Spinal cord (tissue), 10 donors: ENCODE results near the gene CDC42BPA. TPM values are rescaled to one million over a fixed set of nuclear protein-coding genes. Genes with fewer than 3 reads are reported as not detected.

Experiments
- DNase-seq, 6 donors: peaks; one replicate each; pipeline versions ENCODE4 v3.0.0 to v3.0.0-alpha.2; 2013 to 2015; ENCODE audit warnings: low spot score in 6 of 6, low read depth in 4 of 6
- H3K27ac ChIP-seq: one replicate; pipeline ENCODE4 v1.5.1; 2013; ENCODE audit warnings: low read depth, low read length, control low read depth
- H3K27me3 ChIP-seq: one replicate; pipeline ENCODE4 v1.6.1; 2013; ENCODE audit warnings: low read length; ENCODE audit not compliant: control insufficient read depth, insufficient read depth
- H3K36me3 ChIP-seq: one replicate; pipeline ENCODE4 v1.6.1; 2013; ENCODE audit warnings: low read length; ENCODE audit not compliant: control insufficient read depth, insufficient read depth
- H3K4me1 ChIP-seq: one replicate; pipeline ENCODE4 v1.6.1; 2013; ENCODE audit warnings: low read length; ENCODE audit not compliant: control insufficient read depth, insufficient read depth
- H3K4me3 ChIP-seq: one replicate; pipeline ENCODE4 v1.5.1; 2013; ENCODE audit warnings: low read depth, low read length, control low read depth
- H3K9me3 ChIP-seq: one replicate; pipeline ENCODE4 v1.6.1; 2013; ENCODE audit warnings: low read length; ENCODE audit not compliant: control insufficient read depth, insufficient read depth
- WGBS: methylation state at CpG from one replicate; pipeline ENCODE4 v1.1.5; 2013; ENCODE audit warnings: missing lambda C conversion rate; ENCODE audit not compliant: insufficient coverage; 5-methylcytosine and 5-hydroxymethylcytosine counted together
- polyA plus RNA-seq, 2 donors: library from polyadenylated mRNA; unstranded; fragments of 120-200 nt; gene quantifications; one replicate each; pipeline ENCODE4 v1.2.1, GENCODE V29; 2013; ENCODE audit not compliant: insufficient read length in 2 of 2
- total RNA-seq, 2 donors: library from RNA; depleted of rRNA in 1 of 2; stranded (reverse); fragments of 120-200 nt in 1 of 2; fragments of >200 nt in 1 of 2; gene quantifications; one replicate each; pipeline versions ENCODE4 v1.2.3 to v1.2.4, GENCODE V29; 2013 to 2014
- donor health status: healthy.

Gene CDC42BPA
- total and polyA plus RNA-seq, 4 donors, result 44.5 to 129 (median 55.0) TPM

DNA sequence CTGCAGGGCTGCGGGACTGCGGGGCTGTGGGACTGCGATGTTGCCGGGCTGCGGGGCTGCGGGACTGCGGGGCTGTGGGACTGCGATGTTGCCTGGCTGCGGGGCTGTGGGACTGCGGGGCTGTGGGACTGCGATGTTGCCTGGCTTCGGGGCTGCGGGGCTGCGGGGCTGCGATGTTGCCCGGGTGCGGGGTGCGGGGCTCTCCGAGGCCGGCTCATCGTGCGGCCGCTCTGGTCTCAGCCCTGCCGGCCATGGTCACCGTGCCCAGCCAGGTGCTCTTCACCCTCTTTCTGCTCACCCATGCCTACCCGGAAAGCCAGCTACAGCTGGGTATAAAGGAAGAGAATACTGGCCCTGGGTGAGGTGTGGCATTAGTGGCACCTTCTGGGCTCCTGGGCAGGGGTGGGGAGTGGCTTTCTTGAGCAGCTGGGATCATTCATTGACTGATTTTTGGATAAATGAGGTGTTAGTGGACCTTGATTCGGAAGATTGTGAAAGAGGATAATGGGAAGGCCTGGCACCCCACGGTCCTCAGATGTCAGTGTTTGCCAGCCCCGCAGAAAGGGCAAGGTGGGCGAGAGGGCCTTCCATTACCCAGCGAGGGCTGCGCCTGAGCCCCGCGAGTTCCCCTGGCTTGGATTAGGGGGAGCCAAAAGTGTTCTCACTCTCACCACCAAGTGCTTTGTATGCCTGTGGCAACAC is 341.9 kb downstream of the CDC42BPA start:
- H3K36me3 ChIP-seq, result peaks cover 44% of the 10 kb centered on the region
- no peak overlapping the region for H3K4me3 ChIP-seq
- 90% methylated on average over 32 of the region's 34 CpGs for WGBS
- no peaks in the 10 kb centered on the region for H3K27me3 ChIP-seq
- H3K27ac ChIP-seq, result no peak overlapping the region
- peaks cover 58% of the 10 kb centered on the region for H3K4me1 ChIP-seq
- H3K9me3 ChIP-seq, result peaks cover 2% of the 10 kb centered on the region
- DNase-seq, result no peak

DNA sequence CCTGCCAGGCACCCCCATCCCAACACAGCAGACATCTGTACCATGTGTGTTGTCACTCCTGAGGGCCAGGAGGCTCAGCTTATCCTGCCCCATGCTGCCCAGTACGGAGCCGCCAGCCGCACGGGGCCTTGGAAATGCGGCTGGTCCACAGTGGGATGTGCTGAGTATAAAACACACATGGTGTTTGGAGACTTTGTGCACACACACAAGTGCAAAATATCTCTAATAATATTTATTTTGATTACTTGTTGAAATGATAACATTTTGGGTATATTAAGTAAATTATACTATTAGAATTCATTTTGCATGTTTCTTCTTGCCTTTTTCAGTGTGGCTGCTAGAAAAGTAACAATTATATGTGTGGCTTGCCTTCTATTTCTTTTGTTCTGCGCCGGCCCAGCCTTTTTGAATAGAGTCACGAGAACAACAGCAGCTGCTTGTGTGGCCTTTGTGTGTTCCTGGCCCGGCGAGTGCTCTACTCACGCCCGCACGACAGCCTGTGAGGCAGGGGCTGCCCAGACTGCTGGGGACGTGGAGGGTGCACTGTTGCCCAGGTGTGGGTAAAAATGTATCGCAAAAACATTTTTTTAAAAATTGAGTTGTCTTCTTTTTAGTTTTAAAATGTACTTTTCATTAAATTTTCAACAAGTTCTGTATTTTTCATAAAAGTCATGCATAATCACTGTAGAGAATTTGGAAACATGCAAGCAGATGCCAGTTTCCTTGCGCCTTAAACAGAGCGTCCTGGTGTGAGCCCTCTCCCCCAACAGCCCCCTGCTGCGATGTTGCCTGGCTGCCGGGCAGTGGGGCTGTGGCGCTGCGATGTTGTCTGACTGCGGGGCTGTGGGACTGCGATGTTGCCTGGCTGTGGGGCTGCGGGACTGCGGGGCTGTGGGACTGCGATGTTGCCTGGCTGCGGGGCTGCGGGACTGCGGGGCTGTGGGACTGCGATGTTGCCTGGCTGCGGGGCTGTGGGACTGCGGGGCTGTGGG is 342.7 kb downstream of the CDC42BPA start:
- DNase-seq, result peak in 3 of 6 donors; percentile 29 to 79 (median 70)
- no peak overlapping the region for H3K4me3 ChIP-seq
- peaks cover 38% of the 10 kb centered on the region for H3K36me3 ChIP-seq
- H3K4me1 ChIP-seq, result peaks cover 50% of the 10 kb centered on the region
- no peak overlapping the region for H3K27ac ChIP-seq
- H3K27me3 ChIP-seq, result no peaks in the 10 kb centered on the region
- 21% methylated on average over 19 of the region's 32 CpGs for WGBS
- peaks cover 2% of the 10 kb centered on the region for H3K9me3 ChIP-seq

DNA sequence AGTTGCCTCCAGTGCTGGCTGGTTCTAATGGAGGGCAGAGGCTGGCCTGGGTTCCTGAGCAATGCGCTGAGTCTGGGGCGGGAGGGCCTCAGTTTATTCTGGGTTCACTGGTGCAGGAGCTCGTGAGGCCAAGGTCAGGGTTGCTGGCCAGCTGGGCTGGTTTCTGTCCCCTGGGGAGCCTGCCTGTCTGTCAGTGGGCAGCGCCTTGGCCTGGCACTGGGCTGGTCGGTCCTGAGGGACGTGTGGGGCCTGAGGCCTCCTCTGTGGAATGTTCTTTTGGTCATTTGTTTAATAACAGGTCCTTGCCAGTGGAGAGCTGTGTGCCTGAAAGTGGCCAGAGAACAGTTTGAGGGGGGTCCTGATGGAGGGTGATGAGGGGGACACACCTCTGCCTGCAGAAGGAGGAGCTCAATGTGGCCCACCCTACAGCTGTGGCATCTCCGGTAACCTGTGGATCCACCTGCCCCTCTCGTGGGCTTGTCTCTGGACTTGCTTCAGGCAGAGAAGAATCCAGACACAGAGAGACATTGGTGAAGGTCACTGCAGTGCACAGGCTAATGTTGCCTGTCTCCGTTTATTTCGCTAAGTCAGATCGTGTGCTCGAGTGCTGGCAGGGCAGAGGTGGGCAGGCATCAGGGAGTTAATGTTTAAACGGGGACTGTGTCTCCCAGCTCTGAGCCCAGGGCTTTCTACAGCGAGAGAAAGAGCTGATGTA is 343.6 kb downstream of the CDC42BPA start:
- peak overlapping the region; percentile 3 for H3K27ac ChIP-seq
- no peaks in the 10 kb centered on the region for H3K27me3 ChIP-seq
- H3K4me1 ChIP-seq, result peaks cover 42% of the 10 kb centered on the region
- H3K4me3 ChIP-seq, result no peak overlapping the region
- peaks cover 2% of the 10 kb centered on the region for H3K9me3 ChIP-seq
- DNase-seq, result no peak
- 65% methylated on average over 12 of the region's 14 CpGs for WGBS
- H3K36me3 ChIP-seq, result peaks cover 32% of the 10 kb centered on the region

DNA sequence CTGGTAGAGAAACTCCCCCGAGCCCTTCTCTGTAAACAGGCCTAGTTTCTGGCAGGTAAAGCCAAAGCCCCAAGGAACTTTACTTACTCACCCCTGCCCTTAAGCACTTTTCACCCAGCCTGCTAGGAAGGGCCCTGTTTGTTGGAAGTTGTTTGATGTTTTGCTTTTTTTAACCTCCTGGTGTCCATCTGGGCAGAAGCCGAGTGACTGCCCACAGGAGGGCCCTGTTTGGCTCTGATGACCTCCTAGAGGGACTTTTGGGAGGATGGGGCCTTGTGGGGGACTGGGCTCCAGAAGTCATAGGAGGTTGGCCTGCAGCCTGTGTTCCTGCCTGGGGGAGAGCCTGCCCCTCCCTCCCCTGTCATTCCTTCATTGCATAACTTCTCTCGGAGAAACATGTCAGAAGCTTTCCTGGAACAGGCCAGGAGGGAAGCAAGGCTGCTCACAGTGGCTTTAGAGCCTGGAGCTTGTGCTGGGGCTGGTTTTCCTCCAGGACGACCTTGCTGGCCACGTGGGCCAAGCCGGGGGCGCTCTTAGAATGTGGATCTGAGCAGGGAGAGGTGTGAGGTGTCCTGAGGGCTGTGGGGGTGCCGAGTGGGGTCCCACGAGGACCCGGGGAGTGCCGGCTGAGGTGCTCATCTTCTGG is 344.3 kb downstream of the CDC42BPA start:
- Histone ChIP-seq H3K27me3 (no peaks in the 10 kb centered on the region), H3K4me3 (no peak overlapping the region), H3K27ac (peak overlapping the region; percentile 3), H3K36me3 (peaks cover 26% of the 10 kb centered on the region), H3K9me3 (peaks cover 2% of the 10 kb centered on the region), H3K4me1 (peaks cover 36% of the 10 kb centered on the region)
- WGBS, result 90% methylated on average over 10 of the region's 11 CpGs
- DNase-seq, result peak in 1 of 6 donors; percentile 52

DNA sequence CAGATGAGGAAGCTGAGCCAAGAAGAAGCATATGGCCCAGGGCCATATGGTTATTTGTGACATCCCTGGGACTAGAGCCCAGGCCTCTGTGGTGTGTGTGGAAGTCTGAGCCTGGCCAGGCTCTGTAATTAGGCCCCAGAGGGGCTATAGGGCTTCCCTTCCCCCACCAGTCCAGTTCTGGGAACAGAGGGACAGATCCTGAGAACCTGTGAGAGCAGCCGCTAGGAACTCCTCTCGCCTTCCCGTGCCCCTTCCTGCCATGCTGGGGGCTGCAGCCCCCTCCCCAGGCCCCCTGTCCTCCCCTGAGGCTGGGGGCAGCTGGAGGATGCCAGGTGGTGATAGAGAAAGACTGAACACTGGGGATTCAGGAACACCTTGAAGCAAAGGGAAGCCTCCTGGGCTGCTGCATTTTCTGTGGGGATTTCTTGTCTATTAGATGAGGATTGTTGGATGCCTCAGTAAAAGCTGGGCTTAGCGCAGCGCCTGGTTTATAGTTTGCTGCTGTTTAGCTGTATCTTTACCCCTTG is 344.9 kb downstream of the CDC42BPA start:
- DNase-seq, result peak in 1 of 6 donors; percentile 60
- Histone ChIP-seq H3K4me3 (no peak overlapping the region), H3K4me1 (peaks cover 36% of the 10 kb centered on the region), H3K27ac (no peak overlapping the region), H3K9me3 (peaks cover 2% of the 10 kb centered on the region), H3K36me3 (peaks cover 21% of the 10 kb centered on the region), H3K27me3 (no peaks in the 10 kb centered on the region)
- WGBS, result no CpG with 5 or more reads among the region's 5 CpGs

DNA sequence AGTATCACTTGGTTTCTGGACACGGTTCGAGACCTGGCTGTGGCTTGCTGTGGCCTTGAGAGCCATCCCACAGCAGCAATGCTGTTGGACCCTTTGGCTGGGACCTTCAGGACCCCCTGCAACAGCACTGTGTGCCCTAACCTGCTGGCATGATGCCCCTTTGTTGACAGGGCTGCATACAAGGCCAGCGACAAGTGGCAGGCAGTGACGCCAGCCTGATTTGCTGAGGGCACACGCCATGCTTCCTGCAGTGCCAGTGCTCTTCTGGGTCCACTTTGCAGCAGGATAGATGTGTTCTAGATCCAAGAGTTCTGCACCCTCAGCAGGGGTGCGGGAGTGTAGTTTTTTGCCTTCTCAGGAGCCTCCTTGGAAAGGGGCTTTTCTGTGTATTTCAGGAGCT is 345.4 kb downstream of the CDC42BPA start:
- H3K27ac ChIP-seq, result no peak overlapping the region
- peaks cover 2% of the 10 kb centered on the region for H3K9me3 ChIP-seq
- peaks cover 36% of the 10 kb centered on the region for H3K4me1 ChIP-seq
- no peak overlapping the region for H3K4me3 ChIP-seq
- no peaks in the 10 kb centered on the region for H3K27me3 ChIP-seq
- WGBS, result 80% methylated on average over 6 of the region's 6 CpGs
- peaks cover 17% of the 10 kb centered on the region for H3K36me3 ChIP-seq
- no peak for DNase-seq

DNA sequence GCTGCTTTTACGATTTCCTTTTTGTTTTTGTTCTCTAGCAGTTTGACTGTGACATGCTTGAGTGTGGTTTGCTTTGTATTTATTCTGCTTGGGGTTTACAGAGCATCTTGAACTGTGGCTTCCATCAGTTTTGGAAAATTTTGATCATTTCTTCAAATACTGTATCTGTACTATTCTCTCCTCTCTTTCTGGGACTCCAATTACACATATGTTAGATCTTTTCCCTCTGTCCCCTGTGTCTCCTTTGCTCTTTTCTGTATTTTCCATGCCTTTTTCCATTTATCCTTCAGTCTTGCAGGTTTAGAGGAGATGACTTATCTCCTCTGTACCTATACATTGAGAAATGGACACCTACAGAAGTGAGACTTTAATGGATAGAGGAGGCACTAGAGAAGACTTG is 346.5 kb downstream of the CDC42BPA start:
- WGBS, result no CpG with 5 or more reads among the region's 1 CpG
- peaks cover 2% of the 10 kb centered on the region for H3K9me3 ChIP-seq
- peaks cover 36% of the 10 kb centered on the region for H3K4me1 ChIP-seq
- H3K4me3 ChIP-seq, result no peak overlapping the region
- H3K27me3 ChIP-seq, result no peaks in the 10 kb centered on the region
- H3K36me3 ChIP-seq, result peaks cover 8% of the 10 kb centered on the region
- DNase-seq, result no peak
- no peak overlapping the region for H3K27ac ChIP-seq

DNA sequence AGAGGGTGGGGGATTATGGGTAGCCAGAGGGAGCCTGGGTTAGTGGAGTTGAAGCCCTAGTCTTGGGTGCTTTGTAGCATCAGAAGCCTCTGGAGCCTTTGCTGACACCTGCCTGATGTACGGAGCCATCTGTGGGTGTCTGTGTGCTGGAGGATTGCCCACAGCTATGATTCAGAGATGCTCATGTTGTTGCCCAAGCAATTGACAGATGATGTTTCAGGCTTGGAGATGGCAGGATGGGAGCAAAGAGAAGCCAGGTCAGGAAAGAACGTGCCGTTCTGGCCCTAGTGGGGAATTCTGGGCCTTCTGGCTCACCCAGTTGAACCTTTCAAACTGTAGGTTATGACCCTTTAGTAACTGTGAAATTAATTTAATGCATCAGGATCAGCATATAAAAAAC is 350.6 kb downstream of the CDC42BPA start:
- 82% methylated on average over 3 of the region's 3 CpGs for whole genome bisulfite sequencing
- Histone ChIP-seq H3K4me1 (no peaks in the 10 kb centered on the region), H3K9me3 (peaks cover 2% of the 10 kb centered on the region), H3K4me3 (no peak overlapping the region), H3K27ac (no peak overlapping the region), H3K36me3 (peaks cover 30% of the 10 kb centered on the region), H3K27me3 (no peaks in the 10 kb centered on the region)
- DNase-seq, result no peak

DNA sequence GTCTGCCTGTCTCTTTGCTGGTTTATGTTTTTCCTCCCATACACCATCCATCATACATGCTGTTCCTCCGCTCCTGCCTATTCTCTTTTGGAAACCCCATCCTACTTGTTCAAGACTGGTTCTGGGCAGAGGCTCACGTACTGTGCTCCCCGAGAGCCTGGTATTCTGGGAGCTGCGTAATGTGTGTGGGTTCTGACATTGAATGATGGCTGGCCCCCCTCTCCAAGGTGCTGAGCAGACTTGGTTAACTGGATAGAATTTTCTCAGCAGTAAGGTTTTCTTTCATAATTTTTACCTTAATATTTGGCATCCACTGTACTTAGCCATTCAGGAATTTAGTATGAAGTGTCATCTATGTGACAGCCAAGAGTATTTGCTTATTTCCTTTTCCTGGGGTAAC is 351.6 kb downstream of the CDC42BPA start:
- peaks cover 34% of the 10 kb centered on the region for H3K36me3 ChIP-seq
- H3K4me1 ChIP-seq, result no peaks in the 10 kb centered on the region
- no peak overlapping the region for H3K27ac ChIP-seq
- DNase-seq, result no peak
- no peaks in the 10 kb centered on the region for H3K27me3 ChIP-seq
- no peak overlapping the region for H3K4me3 ChIP-seq
- no CpG with 5 or more reads among the region's 4 CpGs for WGBS
- no peaks in the 10 kb centered on the region for H3K9me3 ChIP-seq
